ENCODE data around the gene DIS3L2. TPM values are rescaled to one million over a fixed set of nuclear protein-coding genes. Genes with fewer than 3 reads are reported as not detected.

DIS3L2 gene
- total and polyA plus RNA-seq, 2 experiments from 2014 or later: 15.2 to 25.3 TPM

GRCh38 chr2:231914077-231914690 lies 47.3 kb upstream of the DIS3L2 start (continued):
- TF ChIP-seq REST (IDR thresholded peaks at IDR 0.05; ENCODE audit: unreplicated experiment): no peak
- TF ChIP-seq EZH2 (IDR thresholded peaks at IDR 0.05; ENCODE audit: low read depth, unreplicated experiment): no peak
- no peak for TF ChIP-seq NANOG (IDR thresholded peaks at IDR 0.05; ENCODE audit: borderline replicate concordance)
- TF ChIP-seq JUNB (IDR thresholded peaks at IDR 0.05; ENCODE audit: unreplicated experiment): no peak
- TF ChIP-seq POLR2AphosphoS5 (IDR thresholded peaks at IDR 0.05; ENCODE audit: low read depth): no peak
- TF ChIP-seq ETS1 (IDR thresholded peaks at IDR 0.05): no peak
- TF ChIP-seq CREB1 (CRISPR knock-in tag; IDR thresholded peaks at IDR 0.05; ENCODE audit: low read depth): no peak
- TF ChIP-seq STAT1 (IDR thresholded peaks at IDR 0.05; ENCODE audit: unreplicated experiment): no peak
- TF ChIP-seq CTCF (conservative IDR thresholded peaks at IDR 0.05; ENCODE audit: low read depth in 2 of 2): no peak
- TF ChIP-seq ZNF114 (CRISPR knock-in tag; IDR thresholded peaks at IDR 0.05): no peak

GRCh38 chr2:231917280-231918066 lies 44.0 kb upstream of the DIS3L2 start:
- H4K20me1 ChIP-seq (replicated peaks; ENCODE audit: insufficient read depth): no peaks in the 10 kb centered on the region
- Mint-ChIP-seq H3K36me3 (ENCODE audit: low read depth) (no peaks in the 10 kb centered on the region), H3K9me3 (no peaks in the 10 kb centered on the region), H3K27ac (no peak overlapping the region), H3K4me1 (peaks cover 10% of the 10 kb centered on the region), H3K27me3 (ENCODE audit: insufficient read depth, low read depth, poor library complexity) (peaks cover 4% of the 10 kb centered on the region), H3K4me3 (no peak overlapping the region)
- no peaks in the 10 kb centered on the region for H3K27me3 ChIP-seq (ENCODE audit: insufficient read depth)
- H3K4me1 ChIP-seq (ENCODE audit: insufficient read depth): no peaks in the 10 kb centered on the region
- ATAC-seq (peak; percentile 60), DNase-seq (ENCODE audit: low spot score) (no peak)
- no peak overlapping the region for H3K4me2 ChIP-seq
- peak overlapping the region; percentile 52 for H2AFZ ChIP-seq
- H3K36me3 ChIP-seq (ENCODE audit: insufficient read depth): no peaks in the 10 kb centered on the region
- H3K27ac ChIP-seq (ENCODE audit: low read depth): no peak overlapping the region
- no peaks in the 10 kb centered on the region for H3F3A ChIP-seq (replicated peaks; ENCODE audit: low read depth)
- H3K9me2 ChIP-seq (ENCODE audit: insufficient read depth): no peaks in the 10 kb centered on the region
- no peak overlapping the region for H3K4me3 ChIP-seq
- H3K79me2 ChIP-seq (replicated peaks; ENCODE audit: insufficient read depth): no peaks in the 10 kb centered on the region
- TF ChIP-seq ETS1 (IDR thresholded peaks at IDR 0.05) (no peak), POLR2AphosphoS5 (IDR thresholded peaks at IDR 0.05; ENCODE audit: low read depth) (no peak), ZNF331 (CRISPR knock-in tag; IDR thresholded peaks at IDR 0.05; ENCODE audit: low read depth) (no peak), NANOG (IDR thresholded peaks at IDR 0.05; ENCODE audit: borderline replicate concordance) (no peak)
